Choroid plexus epithelial cell (primary cell): ENCODE results near the gene CARNS1.

Experiments
- DNase-seq: peaks from one replicate; pipeline ENCODE4 v3.0.0-alpha.2; 2010; ENCODE audit warnings: low read depth
- H3K4me3 ChIP-seq: 2 replicates; pipeline ENCODE4 v1.5.1; 2011; ENCODE audit warnings: low read depth, mild to moderate bottlenecking, control low read depth, low read length, moderate library complexity
- CTCF ChIP-seq: conservative IDR thresholded peaks from 2 replicates; pipeline ENCODE4 v1.5.1; 2011; ENCODE audit warnings: low read depth, mild to moderate bottlenecking, control low read depth, inconsistent platforms, low read length, moderate library complexity

CARNS1 gene

DNA sequence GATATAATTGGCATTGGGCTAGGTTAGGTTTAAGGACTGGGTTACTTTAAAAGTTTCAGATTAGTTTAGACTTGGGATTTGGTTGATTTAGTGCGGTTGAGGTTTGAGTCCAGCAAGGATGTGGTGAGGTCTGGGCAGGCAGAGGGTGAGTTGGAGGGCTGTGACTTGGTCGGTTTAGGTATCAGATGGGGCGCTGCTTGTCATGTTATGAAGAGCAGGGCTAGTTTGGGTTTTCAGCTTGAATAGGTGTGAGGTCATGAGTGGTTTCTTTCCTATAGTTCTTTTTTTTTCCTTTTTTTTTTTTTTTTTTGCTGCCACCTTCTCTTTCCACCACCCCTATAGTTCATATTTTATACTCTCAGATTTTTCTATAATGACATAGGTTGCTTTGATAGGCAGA, 46.9 kb upstream of the CARNS1 start:
- H3K4me3 ChIP-seq: no peak overlapping the region
- no peak for DNase-seq
- no peak for TF ChIP-seq CTCF

DNA sequence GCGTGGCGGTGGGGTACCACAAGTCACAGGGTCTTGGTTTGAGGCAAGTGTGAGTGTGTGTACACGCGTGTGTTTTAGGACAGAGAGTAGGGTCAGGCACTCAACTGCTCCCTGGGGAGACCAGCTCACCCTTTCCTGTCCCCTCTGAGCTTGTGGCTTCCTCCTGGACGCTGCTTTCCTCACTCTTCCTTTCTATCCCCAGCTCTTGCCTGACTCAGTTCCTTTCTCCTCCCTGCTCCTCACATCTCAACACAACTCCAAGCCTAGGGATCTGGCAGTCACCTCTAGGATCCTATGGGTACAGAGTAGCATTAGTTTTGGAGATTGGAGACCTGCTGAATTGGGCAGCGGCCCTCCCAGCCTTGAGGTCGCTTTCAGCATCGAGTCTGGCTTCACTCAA, 46.2 kb upstream of the CARNS1 start:
- no peak overlapping the region for H3K4me3 ChIP-seq
- TF ChIP-seq CTCF: no peak
- no peak for DNase-seq

DNA sequence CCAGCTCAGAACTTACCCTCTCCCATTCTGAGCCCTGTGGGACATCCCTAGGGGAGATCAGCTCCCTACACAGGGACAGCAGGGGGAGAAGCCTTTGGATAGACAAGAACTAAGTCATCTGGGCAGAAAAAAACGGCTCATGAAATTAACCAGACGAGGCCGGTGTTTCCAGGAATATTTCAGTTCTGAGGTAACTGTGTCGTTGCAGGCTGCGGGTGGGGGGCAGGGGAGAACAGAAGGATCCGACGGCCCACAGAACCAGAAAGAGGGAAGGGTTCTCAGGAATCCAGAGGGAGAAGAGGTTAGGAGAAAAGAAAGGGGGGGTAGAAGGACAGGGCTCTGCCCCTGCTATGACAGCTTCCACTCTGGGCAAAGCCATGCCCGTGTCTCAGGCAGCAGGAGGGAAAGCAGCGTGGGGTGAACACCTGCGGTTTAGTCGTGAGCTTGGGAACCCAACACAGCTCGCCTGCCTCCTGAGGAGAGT, 45.6 kb upstream of the CARNS1 start:
- DNase-seq: peak; percentile 65
- TF ChIP-seq CTCF: peak; percentile 1
- peak overlapping the region; percentile 1 for H3K4me3 ChIP-seq

GRCh38 chr11:67370351-67371076, 45.0 kb upstream of the CARNS1 start:
- peak overlapping the region; percentile 14 for H3K4me3 ChIP-seq
- no peak for TF ChIP-seq CTCF
- DNase-seq: no peak

- peak overlapping the region; percentile 67 for H3K4me3 ChIP-seq
- DNase-seq: peak; percentile 62
- TF ChIP-seq CTCF: peak; percentile 65
These were observed 44.1 kb upstream of the CARNS1 start for GRCh38 chr11:67371189-67371910.

- TF ChIP-seq CTCF: no peak
- peak overlapping the region; percentile 67 for H3K4me3 ChIP-seq
- no peak for DNase-seq
These were observed 43.6 kb upstream of the CARNS1 start for GRCh38 chr11:67371911-67372320.
